BJ (cell line): Measurements from ENCODE around the gene B3GNT4. TPM values are rescaled to one million over a fixed set of nuclear protein-coding genes. Genes with fewer than 3 reads are reported as not detected.
A peak's percentile ranks its signal among the peaks of the same experiment; 100 is the strongest.

Source experiments
- CTCF ChIA-PET: fragments of 350-600 bp; formaldehyde crosslinking; extraction: SDS; loops from one replicate; lab custom pipeline; 2021; ENCODE audit warnings: antibody characterized with exemption, inconsistent platforms; lab: Yijun Ruan, JAX
- POLR2A ChIA-PET: fragments of 300-600 bp; sonication (Branson Sonifier 250); formaldehyde crosslinking; extraction: SDS; loops from one replicate; lab custom pipeline; 2021; ENCODE audit warnings: antibody characterized with exemption; lab: Charles Lee
- DNase-seq: peaks from one replicate; pipeline ENCODE4 v3.0.0-alpha.2; 2011; ENCODE audit warnings: low read depth
- H3K27me3 ChIP-seq: 2 replicates; pipeline ENCODE4 v1.6.0; 2011; ENCODE audit warnings: low read length; ENCODE audit not compliant: control insufficient read depth, insufficient read depth
- H3K36me3 ChIP-seq: 2 replicates; pipeline ENCODE4 v1.5.1; 2011; ENCODE audit warnings: low read length; ENCODE audit not compliant: control insufficient read depth, insufficient read depth
- H3K4me3 ChIP-seq: 2 replicates; pipeline ENCODE4 v1.5.1; 2011; ENCODE audit warnings: low read depth, mild to moderate bottlenecking, control low read depth, low read length
- CTCF ChIP-seq: IDR thresholded peaks from 2 replicates; pipeline ENCODE4 v1.5.1; 2011; ENCODE audit warnings: low read depth, mild to moderate bottlenecking, control low read depth, inconsistent platforms, low read length, moderate library complexity; ENCODE audit not compliant: insufficient read depth
- polyA plus RNA-seq: library from polyadenylated mRNA; depleted of rRNA; stranded (reverse); fragments of >200 nt; gene quantifications from 2 replicates; pipeline ENCODE4 v1.2.3, GENCODE V29; 2011

The B3GNT4 gene
- polyA plus RNA-seq, 1 experiment: 0.18 TPM

GRCh38 chr12:122189626-122190475, 13.7 kb upstream of the B3GNT4 start:
- CTCF ChIA-PET: interaction anchor here (0.6 to 4.1 kb wide), 12 partner anchors 14 to 153 kb away, joined by 3 to 29 read pairs (median 4); no protein-coding TSS in a partner anchor
- DNase-seq: no peak
- Histone ChIP-seq H3K36me3 (no peaks in the 10 kb centered on the region), H3K27me3 (no peaks in the 10 kb centered on the region), H3K4me3 (no peak overlapping the region)
- no peak for TF ChIP-seq CTCF
- POLR2A ChIA-PET: no interaction called here

GRCh38 chr12:122190842-122191668, 12.5 kb upstream of the B3GNT4 start:
- POLR2A ChIA-PET: interaction anchor here (0.6 kb wide), 1 partner anchor 20 kb away, joined by 3 read pairs; no protein-coding TSS in a partner anchor
- no peaks in the 10 kb centered on the region for H3K27me3 ChIP-seq
- TF ChIP-seq CTCF: peak; percentile 85
- no peaks in the 10 kb centered on the region for H3K36me3 ChIP-seq
- CTCF ChIA-PET: interaction anchor here (0.6 to 4.1 kb wide), 16 partner anchors 8 to 154 kb away, joined by 3 to 29 read pairs (median 4); partner anchors contain the start of genes IL31 and LRRC43
- no peak overlapping the region for H3K4me3 ChIP-seq
- DNase-seq: no peak

- no peak for TF ChIP-seq CTCF
- ChIA-PET POLR2A (no interaction called here), CTCF (interaction anchor here (1.1 to 4.1 kb wide), 6 partner anchors 9 to 138 kb away, joined by 3 to 29 read pairs (median 8); no protein-coding TSS in a partner anchor)
- Histone ChIP-seq H3K36me3 (no peaks in the 10 kb centered on the region), H3K27me3 (no peaks in the 10 kb centered on the region), H3K4me3 (no peak overlapping the region)
- no peak for DNase-seq
Observed at GRCh38 chr12:122192441-122192840, 11.1 kb upstream of the B3GNT4 start.

- H3K27me3 ChIP-seq: no peaks in the 10 kb centered on the region
- DNase-seq: no peak
- ChIA-PET POLR2A (no interaction called here), CTCF (no interaction called here)
- no peak overlapping the region for H3K4me3 ChIP-seq
- H3K36me3 ChIP-seq: no peaks in the 10 kb centered on the region
- no peak for TF ChIP-seq CTCF
Observed at GRCh38 chr12:122194804-122195203, 8.7 kb upstream of the B3GNT4 start.
